ENCODE measurements around the gene KIAA1755. TPM values are rescaled to one million over a fixed set of nuclear protein-coding genes. Genes with fewer than 3 reads are reported as not detected.

KIAA1755 gene
- total RNA-seq, 2 donors from 2014 or later = 3.1 to 4.2 TPM

- no peak overlapping the region for H3K4me3 ChIP-seq
- no peak for TF ChIP-seq CTCF (IDR thresholded peaks at IDR 0.05)
- H3K36me3 ChIP-seq = peaks cover 6% of the 10 kb centered on the region
- no peak overlapping the region for H3K27ac ChIP-seq
- no peak for DNase-seq (ENCODE audit: low spot score)
- H3K9me3 ChIP-seq = peaks cover 6 to 26% of the 10 kb centered on the region in 2 donors
- H3K4me1 ChIP-seq = no peaks in the 10 kb centered on the region
- H3K27me3 ChIP-seq = no peaks in the 10 kb centered on the region
Measured at GRCh38 chr20:38238829-38239228, 21.7 kb downstream of the KIAA1755 start.

- no peak for DNase-seq (ENCODE audit: low spot score)
- H3K27ac ChIP-seq = no peak overlapping the region
- TF ChIP-seq CTCF (IDR thresholded peaks at IDR 0.05) = no peak
Measured at GRCh38 chr20:38237381-38237780, 23.2 kb downstream of the KIAA1755 start.

GRCh38 chr20:38231531-38232121, 28.9 kb downstream of the KIAA1755 start:
- H3K27me3 ChIP-seq = no peaks in the 10 kb centered on the region
- no peak for TF ChIP-seq CTCF (IDR thresholded peaks at IDR 0.05)
- H3K4me1 ChIP-seq = peaks cover 0 to 5% of the 10 kb centered on the region in 2 donors
- no peak overlapping the region for H3K4me3 ChIP-seq
- H3K27ac ChIP-seq = peak overlapping the region in 1 of 2 donors; percentile 18
- no peaks in the 10 kb centered on the region for H3K36me3 ChIP-seq
- DNase-seq (ENCODE audit: low spot score) = no peak
- H3K9me3 ChIP-seq = no peaks in the 10 kb centered on the region

More at GRCh38 chr20:38237381-38237780, 23.2 kb downstream of the KIAA1755 start:
- Histone ChIP-seq H3K4me1 (no peaks in the 10 kb centered on the region), H3K36me3 (no peaks in the 10 kb centered on the region), H3K4me3 (no peak overlapping the region), H3K9me3 (peaks cover 2 to 12% of the 10 kb centered on the region in 2 donors), H3K27me3 (no peaks in the 10 kb centered on the region)

- H3K4me3 ChIP-seq = no peak overlapping the region
- TF ChIP-seq CTCF (IDR thresholded peaks at IDR 0.05) = no peak
- no peaks in the 10 kb centered on the region for H3K9me3 ChIP-seq
- DNase-seq (ENCODE audit: low spot score) = no peak
- peaks cover 0 to 5% of the 10 kb centered on the region in 2 donors for H3K4me1 ChIP-seq
- no peaks in the 10 kb centered on the region for H3K27me3 ChIP-seq
- no peak overlapping the region for H3K27ac ChIP-seq
- H3K36me3 ChIP-seq = no peaks in the 10 kb centered on the region
Measured at GRCh38 chr20:38230957-38231526, 29.5 kb downstream of the KIAA1755 start.

GRCh38 chr20:38230253-38230551, 30.3 kb downstream of the KIAA1755 start:
- no peak for TF ChIP-seq CTCF (IDR thresholded peaks at IDR 0.05)

More at GRCh38 chr20:38230253-38230551, 30.3 kb downstream of the KIAA1755 start:
- Histone ChIP-seq H3K27ac (no peak overlapping the region), H3K27me3 (no peaks in the 10 kb centered on the region), H3K9me3 (no peaks in the 10 kb centered on the region), H3K36me3 (no peaks in the 10 kb centered on the region), H3K4me3 (no peak overlapping the region), H3K4me1 (peaks cover 0 to 5% of the 10 kb centered on the region in 2 donors)
- no peak for DNase-seq (ENCODE audit: low spot score)

All from right atrium auricular region (tissue), 2 donors.